Spleen (tissue), 11 donors: ENCODE measurements around the gene MARK1. TPM values are rescaled to one million over a fixed set of nuclear protein-coding genes. Genes with fewer than 3 reads are reported as not detected.
A peak's percentile ranks its signal among the peaks of the same experiment; 100 is the strongest.

Experiments used
- DNase-seq: peaks from one replicate; pipeline ENCODE4 v3.0.0-alpha.2; 2020
- H3K27ac ChIP-seq, 8 donors: fragments of 200-600 bp; sonication (generic) in 7 of 8; 1 replicate in 4 of 8; 2 replicates in 4 of 8; pipeline versions ENCODE4 v1.5.0 to v1.8.0; 2016 to 2021; ENCODE audit warnings: inconsistent platforms in 4 of 8, mild to moderate bottlenecking in 4 of 8, moderate library complexity in 1 of 8
- H3K27me3 ChIP-seq, 7 donors: fragments of 200-600 bp; sonication (generic) in 6 of 7; replicated peaks in 1 of 7; 1 replicate in 4 of 7; 2 replicates in 3 of 7; pipeline versions ENCODE4 v1.5.0 to v1.8.0; 2016 to 2021; ENCODE audit warnings: inconsistent platforms in 3 of 7, mild to moderate bottlenecking in 1 of 7
- H3K36me3 ChIP-seq, 6 donors: fragments of 200-600 bp; sonication (generic) in 5 of 6; 1 replicate in 4 of 6; 2 replicates in 2 of 6; pipeline versions ENCODE4 v1.5.0 to v1.8.0; 2016 to 2021; ENCODE audit warnings: inconsistent platforms in 2 of 6
- H3K4me1 ChIP-seq, 6 donors: fragments of 200-600 bp; sonication (generic) in 5 of 6; 1 replicate in 3 of 6; 2 replicates in 3 of 6; pipeline versions ENCODE4 v1.5.0 to v1.8.0; 2016 to 2021; ENCODE audit warnings: inconsistent platforms in 3 of 6
- H3K4me3 ChIP-seq, 8 donors: fragments of 200-600 bp; sonication (generic) in 7 of 8; 1 replicate in 4 of 8; 2 replicates in 4 of 8; pipeline versions ENCODE4 v1.5.0 to v1.8.0; 2016 to 2021; ENCODE audit warnings: inconsistent platforms in 4 of 8, mild to moderate bottlenecking in 4 of 8, moderate library complexity in 2 of 8
- H3K9me3 ChIP-seq, 8 donors: fragments of 200-600 bp; sonication (generic) in 7 of 8; 1 replicate in 4 of 8; 2 replicates in 4 of 8; pipeline versions ENCODE4 v1.5.0 to v1.8.0; 2016 to 2021; ENCODE audit warnings: inconsistent platforms in 4 of 8
- POLR2A ChIP-seq, 3 donors: fragments of 450-650 bp; IDR thresholded peaks; one replicate each; pipeline ENCODE4 v1.5.1; 2017; ENCODE audit warnings: antibody characterized with exemption in 3 of 3, mild to moderate bottlenecking in 1 of 3
- POLR2AphosphoS5 ChIP-seq, 3 donors: sonication (generic); formaldehyde crosslinking; IDR thresholded peaks; one replicate each; pipeline ENCODE4 v1.5.1; 2017; ENCODE audit warnings: antibody characterized with exemption in 3 of 3
- WGBS, 5 donors: extraction: QIAGEN DNeasy Blood & Tissue Kit in 3 of 5; methylation state at CpG; one replicate each; pipeline versions ENCODE4 v1.1.5 to v1.1.7; 2013 to 2018; 5-methylcytosine and 5-hydroxymethylcytosine counted together
- intact Hi-C: fragments of 100-400 bp; cut with DNase I; formaldehyde crosslinking; loops from one replicate; pipeline ENCODE4 v1.15.0; 2023; ENCODE audit warnings: low total_unique reads
- polyA plus RNA-seq, 3 donors: library from polyadenylated mRNA; stranded (reverse); fragments of 200-250 nt; gene quantifications; one replicate each; pipeline ENCODE4 v1.2.1, GENCODE V29; 2013
- total RNA-seq, 7 donors: library from RNA; depleted of rRNA in 3 of 7; stranded (reverse); fragments of >200 nt in 3 of 7; fragmentation: NEBNext Ultra II Directional in 4 of 7; extraction: Animal tissue kit (Norgen Biotek cat#: 25700) in 4 of 7; gene quantifications; one replicate each; pipeline versions ENCODE4 v1.1.0 to v1.2.1, GENCODE V29; 2016 to 2021
- TF ChIP-seq, protein P1 (sequence below), 11 experiments: fragments of 200-600 bp in 7 of 11; fragments of 450-650 bp in 4 of 11; sonication (generic) in 4 of 11; IDR thresholded peaks in 8 of 11; conservative IDR thresholded peaks in 3 of 11; 1 replicate in 7 of 11; 2 replicates in 4 of 11; pipeline versions ENCODE4 v1.4.0 to v1.8.0; 2016 to 2021; ENCODE audit warnings: antibody characterized with exemption in 11 of 11, inconsistent platforms in 4 of 11, mild to moderate bottlenecking in 1 of 11
- donor health status: healthy with polysubstance abuse.
- donor health status: DM: no; HTN: no; CAD: no; lungs with moderate emphysema.
- donor health status: DM: no; HTN: no; CAD: no.
- donor health status: Bipolar disorder and iron deficiency.
- donor health status: healthy.
- donor health status: DM: no; HTN: no; CAD: no.
- donor health status: DM: yes; HTN: yes; CAD: no.

Gene MARK1
- total and polyA plus RNA-seq, 10 donors = 0.59 to 3.9 (median 2.1) TPM

DNA sequence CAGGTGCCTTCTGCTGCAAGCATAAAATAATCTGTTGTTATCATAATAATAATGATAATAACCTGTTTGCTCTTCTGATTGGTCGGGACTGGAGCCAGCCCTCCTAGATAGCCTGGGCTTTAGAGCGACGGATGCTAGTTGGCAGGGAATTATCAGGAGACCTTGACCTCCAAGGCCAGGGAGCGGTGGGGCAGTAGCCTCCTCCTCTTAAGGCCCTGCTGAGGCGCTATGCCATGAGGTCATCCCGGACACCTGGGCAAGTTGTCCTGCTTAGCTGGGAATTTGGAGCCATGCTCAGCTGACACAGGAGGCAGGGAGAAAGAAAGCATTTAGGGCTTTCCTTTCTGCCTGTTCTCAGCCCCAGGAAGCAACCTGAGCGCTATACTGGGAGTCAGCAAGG lies 177.8 kb downstream of the MARK1 start:
- TF ChIP-seq, protein P1, sequence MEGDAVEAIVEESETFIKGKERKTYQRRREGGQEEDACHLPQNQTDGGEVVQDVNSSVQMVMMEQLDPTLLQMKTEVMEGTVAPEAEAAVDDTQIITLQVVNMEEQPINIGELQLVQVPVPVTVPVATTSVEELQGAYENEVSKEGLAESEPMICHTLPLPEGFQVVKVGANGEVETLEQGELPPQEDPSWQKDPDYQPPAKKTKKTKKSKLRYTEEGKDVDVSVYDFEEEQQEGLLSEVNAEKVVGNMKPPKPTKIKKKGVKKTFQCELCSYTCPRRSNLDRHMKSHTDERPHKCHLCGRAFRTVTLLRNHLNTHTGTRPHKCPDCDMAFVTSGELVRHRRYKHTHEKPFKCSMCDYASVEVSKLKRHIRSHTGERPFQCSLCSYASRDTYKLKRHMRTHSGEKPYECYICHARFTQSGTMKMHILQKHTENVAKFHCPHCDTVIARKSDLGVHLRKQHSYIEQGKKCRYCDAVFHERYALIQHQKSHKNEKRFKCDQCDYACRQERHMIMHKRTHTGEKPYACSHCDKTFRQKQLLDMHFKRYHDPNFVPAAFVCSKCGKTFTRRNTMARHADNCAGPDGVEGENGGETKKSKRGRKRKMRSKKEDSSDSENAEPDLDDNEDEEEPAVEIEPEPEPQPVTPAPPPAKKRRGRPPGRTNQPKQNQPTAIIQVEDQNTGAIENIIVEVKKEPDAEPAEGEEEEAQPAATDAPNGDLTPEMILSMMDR (IDR thresholded peaks at IDR 0.05 in 8 of 11, conservative IDR thresholded peaks at IDR 0.05 in 3 of 11) = no peak
- TF ChIP-seq POLR2A (IDR thresholded peaks at IDR 0.05) (no peak), POLR2AphosphoS5 (IDR thresholded peaks at IDR 0.05) (no peak)
- Histone ChIP-seq H3K4me1 (peaks cover 0 to 53% (median 24%) of the 10 kb centered on the region in 6 donors), H3K27me3 (no peaks in the 10 kb centered on the region), H3K4me3 (no peak overlapping the region), H3K36me3 (no peaks in the 10 kb centered on the region), H3K27ac (peak overlapping the region in 5 of 8 donors; percentile 34 to 57 (median 43)), H3K9me3 (no peaks in the 10 kb centered on the region)
- intact Hi-C loops = no loop called here
- no peak for DNase-seq
- 48 to 90% (median 76%) methylated on average over 3 to 7 of the region's 7 CpGs for WGBS, 5 donors

DNA sequence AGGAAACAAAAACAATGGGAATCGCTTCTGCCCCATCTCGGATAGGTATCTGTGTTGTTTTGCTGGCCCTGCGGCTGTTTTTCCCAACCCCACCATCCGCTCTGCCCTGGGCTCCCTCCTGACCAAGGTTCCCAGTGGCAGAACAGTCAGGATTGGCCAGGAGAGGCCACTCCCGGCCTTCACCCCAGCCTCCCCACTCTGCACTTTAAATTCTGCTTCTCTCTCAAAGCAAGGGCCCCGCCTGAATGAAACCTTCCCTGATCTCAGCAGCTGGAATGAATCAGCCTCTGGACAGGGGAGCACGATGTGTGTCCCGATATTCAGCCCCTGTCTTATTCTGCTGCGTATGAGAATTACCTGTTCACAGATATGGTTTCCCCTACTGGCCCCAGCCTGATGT lies 178.5 kb downstream of the MARK1 start:
- no peak for DNase-seq
- 56 to 85% (median 76%) methylated on average over 9 of the region's 9 CpGs for WGBS, 5 donors
- Histone ChIP-seq H3K27me3 (no peaks in the 10 kb centered on the region), H3K36me3 (no peaks in the 10 kb centered on the region), H3K4me3 (no peak overlapping the region), H3K9me3 (no peaks in the 10 kb centered on the region), H3K27ac (peak overlapping the region in 5 of 8 donors; percentile 34 to 57 (median 43)), H3K4me1 (peaks cover 0 to 60% (median 31%) of the 10 kb centered on the region in 6 donors)
- no peak for TF ChIP-seq POLR2A (IDR thresholded peaks at IDR 0.05)
- intact Hi-C loops = no loop called here

DNA sequence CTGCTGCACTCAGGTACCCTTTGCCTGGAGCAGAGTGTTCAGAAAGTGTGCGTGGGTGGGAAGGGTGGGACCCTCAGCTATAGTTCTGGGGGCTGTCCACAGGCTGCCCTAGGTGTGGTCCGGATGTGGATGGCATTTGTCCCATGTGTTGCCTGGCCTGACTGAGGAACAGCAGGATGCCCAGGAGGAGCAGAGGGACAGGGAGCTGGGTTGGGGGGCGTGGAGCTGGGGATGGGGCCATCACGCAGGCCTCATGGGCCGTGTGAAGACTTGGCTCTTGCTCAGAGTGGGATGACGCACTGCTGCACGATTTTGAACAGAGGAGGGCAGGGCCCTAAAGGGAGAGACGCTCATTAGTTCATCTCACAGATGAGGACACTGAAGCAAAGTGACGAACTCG lies 179.2 kb downstream of the MARK1 start:
- no peaks in the 10 kb centered on the region for H3K9me3 ChIP-seq
- 80 to 93% (median 88%) methylated on average over 9 to 10 of the region's 10 CpGs for WGBS, 5 donors
- DNase-seq = no peak

DNA sequence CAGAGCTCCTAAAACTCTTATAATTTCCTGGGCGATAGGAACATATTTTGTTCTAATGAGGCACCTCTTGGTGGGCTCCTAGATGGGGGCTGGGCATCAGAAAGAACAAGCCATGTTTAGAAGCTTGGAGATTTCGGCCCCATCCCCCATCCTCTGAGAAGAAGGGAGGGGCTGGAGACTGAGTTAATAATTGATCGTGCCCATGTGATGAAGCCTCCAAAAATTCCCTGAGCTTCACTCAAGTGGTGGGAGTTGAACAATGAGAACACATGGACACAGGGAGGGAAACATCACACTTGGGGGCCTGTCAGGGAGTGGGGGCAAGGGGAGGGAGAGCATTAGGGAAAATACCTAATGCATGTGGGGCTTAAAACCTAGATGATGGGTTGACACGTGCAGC lies 180.3 kb downstream of the MARK1 start:
- WGBS, 5 donors = 86 to 95% (median 92%) methylated on average over 4 of the region's 4 CpGs
- H3K27me3 ChIP-seq = no peaks in the 10 kb centered on the region
- no peaks in the 10 kb centered on the region for H3K9me3 ChIP-seq
- intact Hi-C loops = no loop called here
- no peak for TF ChIP-seq POLR2AphosphoS5 (IDR thresholded peaks at IDR 0.05)
- TF ChIP-seq POLR2A (IDR thresholded peaks at IDR 0.05) = no peak
- TF ChIP-seq, protein P1 (IDR thresholded peaks at IDR 0.05 in 8 of 11, conservative IDR thresholded peaks at IDR 0.05 in 3 of 11) = no peak
- no peaks in the 10 kb centered on the region for H3K36me3 ChIP-seq
- no peak overlapping the region for H3K27ac ChIP-seq
- H3K4me3 ChIP-seq = no peak overlapping the region
- no peak for DNase-seq
- peaks cover 2 to 54% (median 29%) of the 10 kb centered on the region in 6 donors for H3K4me1 ChIP-seq

More for the DNA sequence above, 179.2 kb downstream of the MARK1 start:
- intact Hi-C loops = no loop called here
- TF ChIP-seq POLR2A (IDR thresholded peaks at IDR 0.05) (no peak), POLR2AphosphoS5 (IDR thresholded peaks at IDR 0.05) (no peak)
- TF ChIP-seq, protein P1 (IDR thresholded peaks at IDR 0.05 in 8 of 11, conservative IDR thresholded peaks at IDR 0.05 in 3 of 11) = no peak
- peak overlapping the region in 4 of 8 donors; percentile 34 to 57 (median 46) for H3K27ac ChIP-seq
- H3K4me3 ChIP-seq = no peak overlapping the region
- no peaks in the 10 kb centered on the region for H3K36me3 ChIP-seq
- H3K4me1 ChIP-seq = peaks cover 2 to 64% (median 33%) of the 10 kb centered on the region in 6 donors
- no peaks in the 10 kb centered on the region for H3K27me3 ChIP-seq
